Testis (tissue), 2 donors: Measurements from ENCODE around the gene MYF5.

Experiments
- POLR2A ChIP-seq: fragments of 450-650 bp; IDR thresholded peaks from one replicate; pipeline ENCODE4 v1.6.1; 2017; ENCODE audit warnings: antibody characterized with exemption, mild to moderate bottlenecking, moderate library complexity
- TF ChIP-seq, protein P1 (sequence below), 3 experiments: fragments of 450-650 bp in 2 of 3; fragments of 200-600 bp in 1 of 3; sonication (generic) in 1 of 3; IDR thresholded peaks; one replicate each; pipeline ENCODE4 v1.5.1; 2016 to 2019; ENCODE audit warnings: antibody characterized with exemption in 3 of 3, mild to moderate bottlenecking in 2 of 3, moderate library complexity in 1 of 3

DNA sequence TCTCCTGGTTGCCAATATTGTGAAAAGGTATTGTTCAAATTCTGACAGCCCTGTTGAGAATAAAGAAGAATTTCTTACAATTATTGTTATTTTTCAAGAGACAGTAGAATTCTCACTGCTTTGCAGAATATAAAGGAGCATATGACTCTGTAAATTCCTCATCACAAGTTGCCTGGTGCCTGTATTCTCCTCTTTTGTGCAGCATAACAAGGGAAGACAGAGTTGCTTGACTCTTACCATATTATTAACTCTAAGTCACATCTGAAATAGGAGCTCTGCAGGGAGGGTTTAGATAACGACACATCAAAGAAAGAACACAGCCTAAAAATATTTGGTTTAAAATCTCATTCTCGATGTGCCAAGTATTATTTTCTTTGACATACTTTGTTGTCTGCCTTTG, 31.1 kb downstream of the MYF5 start:
- TF ChIP-seq, protein P1, sequence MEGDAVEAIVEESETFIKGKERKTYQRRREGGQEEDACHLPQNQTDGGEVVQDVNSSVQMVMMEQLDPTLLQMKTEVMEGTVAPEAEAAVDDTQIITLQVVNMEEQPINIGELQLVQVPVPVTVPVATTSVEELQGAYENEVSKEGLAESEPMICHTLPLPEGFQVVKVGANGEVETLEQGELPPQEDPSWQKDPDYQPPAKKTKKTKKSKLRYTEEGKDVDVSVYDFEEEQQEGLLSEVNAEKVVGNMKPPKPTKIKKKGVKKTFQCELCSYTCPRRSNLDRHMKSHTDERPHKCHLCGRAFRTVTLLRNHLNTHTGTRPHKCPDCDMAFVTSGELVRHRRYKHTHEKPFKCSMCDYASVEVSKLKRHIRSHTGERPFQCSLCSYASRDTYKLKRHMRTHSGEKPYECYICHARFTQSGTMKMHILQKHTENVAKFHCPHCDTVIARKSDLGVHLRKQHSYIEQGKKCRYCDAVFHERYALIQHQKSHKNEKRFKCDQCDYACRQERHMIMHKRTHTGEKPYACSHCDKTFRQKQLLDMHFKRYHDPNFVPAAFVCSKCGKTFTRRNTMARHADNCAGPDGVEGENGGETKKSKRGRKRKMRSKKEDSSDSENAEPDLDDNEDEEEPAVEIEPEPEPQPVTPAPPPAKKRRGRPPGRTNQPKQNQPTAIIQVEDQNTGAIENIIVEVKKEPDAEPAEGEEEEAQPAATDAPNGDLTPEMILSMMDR (IDR thresholded peaks at IDR 0.05) = no peak
- TF ChIP-seq POLR2A = no peak
